Measurements from ENCODE around the gene SYPL2. TPM values are rescaled to one million over a fixed set of nuclear protein-coding genes. Genes with fewer than 3 reads are reported as not detected.

Gene SYPL2
- total RNA-seq, 1 donor = not detected

Other genes starting within 250 kb of the SYPL2 start
- 0.27 TPM for gene CELSR2, start 217.0 kb upstream of the SYPL2 start, total RNA-seq
- 1.3 TPM for gene PSRC1, start 183.4 kb upstream of the SYPL2 start, total RNA-seq
- gene MYBPHL, start 159.5 kb upstream of the SYPL2 start, total RNA-seq = not detected
- gene SORT1, start 68.6 kb upstream of the SYPL2 start, total RNA-seq = 7.0 TPM
- gene PSMA5, start 40.1 kb upstream of the SYPL2 start, total RNA-seq = 30.7 TPM
- 5.7 TPM for gene ATXN7L2, start 17.4 kb downstream of the SYPL2 start, total RNA-seq
- 9.4 TPM for gene CYB561D1, start 27.5 kb downstream of the SYPL2 start, total RNA-seq
- gene AMIGO1, start 43.2 kb downstream of the SYPL2 start, total RNA-seq = 1.1 TPM
- gene GPR61, start 73.3 kb downstream of the SYPL2 start, total RNA-seq = 0.27 TPM
- 7.3 TPM for gene GNAI3, start 82.1 kb downstream of the SYPL2 start, total RNA-seq
- gene GNAT2, start 153.1 kb downstream of the SYPL2 start, total RNA-seq = 0.27 TPM
- gene AMPD2, start 153.3 kb downstream of the SYPL2 start, total RNA-seq = 259 TPM
- gene GSTM4, start 189.6 kb downstream of the SYPL2 start, total RNA-seq = 12.1 TPM
- gene GSTM2, start 201.5 kb downstream of the SYPL2 start, total RNA-seq = 20.7 TPM
- gene GSTM1, start 221.3 kb downstream of the SYPL2 start, total RNA-seq = not detected
- 0.27 TPM for gene GSTM5, start 245.7 kb downstream of the SYPL2 start, total RNA-seq